Measurements from ENCODE around the gene DNMT1. TPM values are rescaled to one million over a fixed set of nuclear protein-coding genes. Genes with fewer than 3 reads are reported as not detected.

The DNMT1 gene
- total RNA-seq, 4 donors from 2014 or later, result 23.3 to 122 (median 42.0) TPM

- no peaks in the 10 kb centered on the region for H3K9me3 ChIP-seq
- peak overlapping the region; percentile 44 to 76 (median 70) for H3K27ac ChIP-seq
- 56% methylated on average over 15 of the region's 15 CpGs; no CpG with 5 or more reads in 1 of the 2 donors for WGBS, 2 donors (ENCODE audit: low coverage in 1 of 2)
- H3K4me3 ChIP-seq, result no peak overlapping the region
- peaks cover 0 to 6% (median 2%) of the 10 kb centered on the region in 4 donors for H3K4me1 ChIP-seq
- DNase-seq, result peak; percentile 48
- intact Hi-C loops (cut with DNase I; ENCODE audit: low total_unique reads) (no loop called here), in situ Hi-C loops (cut with MboI; ENCODE audit: low pct_ligation_motif_present in 1 of 4, low pct_unique_long_range_greater_than_20kb in 1 of 4, low sequenced_read_pairs in 3 of 4) (no loop called here)
- H3K27me3 ChIP-seq, result no peaks in the 10 kb centered on the region
- TF ChIP-seq EP300 (IDR thresholded peaks at IDR 0.05; ENCODE audit: low read depth) (no peak), POLR2A (IDR thresholded peaks at IDR 0.05) (peak; percentile 37), CTCF (IDR thresholded peaks at IDR 0.05) (peak in 2 of 5 experiments; percentile 8 to 41), POLR2AphosphoS5 (IDR thresholded peaks at IDR 0.05) (peak in 1 of 3 donors; percentile 34)
- peaks cover 0 to 45% (median 17%) of the 10 kb centered on the region in 4 donors for H3K36me3 ChIP-seq
Measured at GRCh38 chr19:10142701-10143375, 51.9 kb downstream of the DNMT1 start.

GRCh38 chr19:10141973-10142372, 52.8 kb downstream of the DNMT1 start:
- Histone ChIP-seq H3K4me3 (no peak overlapping the region), H3K4me1 (peaks cover 0 to 6% (median 2%) of the 10 kb centered on the region in 4 donors), H3K9me3 (no peaks in the 10 kb centered on the region), H3K27ac (peak overlapping the region; percentile 44 to 76 (median 70)), H3K27me3 (no peaks in the 10 kb centered on the region), H3K36me3 (peaks cover 0 to 54% (median 17%) of the 10 kb centered on the region in 4 donors)
- in situ Hi-C loops (cut with MboI; ENCODE audit: low pct_ligation_motif_present in 1 of 4, low pct_unique_long_range_greater_than_20kb in 1 of 4, low sequenced_read_pairs in 3 of 4), result no loop called here
- DNase-seq, result no peak
- intact Hi-C loops (cut with DNase I; ENCODE audit: low total_unique reads), result no loop called here
- TF ChIP-seq POLR2A (IDR thresholded peaks at IDR 0.05) (no peak), CTCF (IDR thresholded peaks at IDR 0.05) (no peak), POLR2AphosphoS5 (IDR thresholded peaks at IDR 0.05) (no peak), EP300 (IDR thresholded peaks at IDR 0.05; ENCODE audit: low read depth) (no peak)
- 88% methylated on average over 18 of the region's 18 CpGs; no CpG with 5 or more reads in 1 of the 2 donors for WGBS, 2 donors (ENCODE audit: low coverage in 1 of 2)

GRCh38 chr19:10141479-10141878, 53.3 kb downstream of the DNMT1 start:
- in situ Hi-C loops (cut with MboI; ENCODE audit: low pct_ligation_motif_present in 1 of 4, low pct_unique_long_range_greater_than_20kb in 1 of 4, low sequenced_read_pairs in 3 of 4) (no loop called here), intact Hi-C loops (cut with DNase I; ENCODE audit: low total_unique reads) (no loop called here)
- DNase-seq, result no peak
- no peaks in the 10 kb centered on the region for H3K9me3 ChIP-seq
- H3K36me3 ChIP-seq, result peaks cover 0 to 52% (median 17%) of the 10 kb centered on the region in 4 donors
- TF ChIP-seq POLR2A (IDR thresholded peaks at IDR 0.05), result no peak
- TF ChIP-seq CTCF (IDR thresholded peaks at IDR 0.05), result no peak
- TF ChIP-seq EP300 (IDR thresholded peaks at IDR 0.05; ENCODE audit: low read depth), result no peak
- TF ChIP-seq POLR2AphosphoS5 (IDR thresholded peaks at IDR 0.05), result no peak
- H3K4me3 ChIP-seq, result no peak overlapping the region
- no peak overlapping the region for H3K27ac ChIP-seq
- H3K4me1 ChIP-seq, result peaks cover 0 to 6% (median 2%) of the 10 kb centered on the region in 4 donors
- 89 to 90% methylated on average over 5 to 13 of the region's 13 CpGs for WGBS, 2 donors (ENCODE audit: low coverage in 1 of 2)
- no peaks in the 10 kb centered on the region for H3K27me3 ChIP-seq

- no peak for DNase-seq
- H3K9me3 ChIP-seq, result no peaks in the 10 kb centered on the region
- no peak overlapping the region for H3K4me3 ChIP-seq
- 95 to 97% methylated on average over 12 to 23 of the region's 23 CpGs for WGBS, 2 donors (ENCODE audit: low coverage in 1 of 2)
- peaks cover 0 to 38% (median 15%) of the 10 kb centered on the region in 4 donors for H3K36me3 ChIP-seq
- H3K27me3 ChIP-seq, result no peaks in the 10 kb centered on the region
- TF ChIP-seq CTCF (IDR thresholded peaks at IDR 0.05), result no peak
- in situ Hi-C loops (cut with MboI; ENCODE audit: low pct_ligation_motif_present in 1 of 4, low pct_unique_long_range_greater_than_20kb in 1 of 4, low sequenced_read_pairs in 3 of 4), result no loop called here
- H3K4me1 ChIP-seq, result peaks cover 0 to 6% (median 2%) of the 10 kb centered on the region in 4 donors
- H3K27ac ChIP-seq, result no peak overlapping the region
- intact Hi-C loops (cut with DNase I; ENCODE audit: low total_unique reads), result no loop called here
Measured at GRCh38 chr19:10139952-10140351, 54.8 kb downstream of the DNMT1 start.

Data from transverse colon (tissue), 4 donors.